Measurements from ENCODE around the gene ZNF524.
A peak's percentile ranks its signal among the peaks of the same experiment; 100 is the strongest.

Gene ZNF524

DNA sequence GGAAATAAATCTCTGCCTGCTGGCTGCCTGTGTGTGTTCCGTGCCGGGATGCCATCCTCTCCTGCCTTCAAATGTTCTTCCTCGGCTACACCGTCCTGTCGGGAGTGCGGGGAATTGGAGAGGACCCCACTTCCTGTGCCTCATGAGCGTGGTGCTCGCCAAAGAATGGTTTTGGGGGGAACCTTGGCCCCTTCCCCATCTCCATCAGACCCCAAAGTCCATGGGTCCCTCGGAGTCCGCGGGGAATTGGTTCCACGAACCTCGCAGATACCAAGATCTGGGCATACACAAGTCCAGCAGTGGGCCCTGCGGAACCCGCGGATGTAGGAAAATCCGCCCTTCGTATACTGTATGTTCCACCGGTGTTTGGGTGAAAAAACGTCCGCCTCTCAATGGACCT lies 3.0 kb downstream of the ZNF524 start:
- no peak for DNase-seq

DNA sequence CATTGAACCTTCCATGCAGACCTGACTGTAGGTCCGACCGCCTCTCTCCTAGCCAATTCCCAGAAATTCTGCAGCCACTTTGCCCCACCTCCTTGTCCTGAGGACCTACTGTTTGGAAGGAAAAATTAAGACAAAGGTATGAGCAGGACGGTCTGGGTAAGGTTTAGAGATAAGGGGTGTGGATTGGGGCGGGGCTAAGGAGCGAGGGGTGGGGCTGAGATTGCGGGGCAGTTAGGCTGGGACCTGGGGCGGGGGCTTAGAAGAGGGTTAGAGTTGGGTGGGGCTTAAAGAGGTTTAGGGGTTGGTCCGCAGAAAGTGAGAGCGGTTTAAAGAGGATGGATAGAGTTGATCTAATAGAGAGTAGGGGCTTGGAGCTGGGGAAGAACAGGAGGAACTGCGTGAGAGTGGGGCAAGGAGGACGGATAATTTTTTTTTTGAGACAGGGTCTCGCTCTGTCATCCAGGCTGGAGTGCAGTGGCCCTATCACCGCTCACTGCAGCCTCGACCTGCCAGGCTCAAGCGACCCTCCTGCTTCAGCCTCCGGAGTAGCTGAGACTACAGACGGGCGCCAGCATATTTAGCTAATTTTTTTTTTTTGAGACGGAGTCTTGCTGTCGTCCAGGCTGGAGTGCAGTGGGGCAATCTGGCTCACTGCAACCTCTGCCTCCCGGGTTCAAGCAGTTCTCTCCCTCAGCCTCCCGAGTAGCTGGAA lies 3.6 kb downstream of the ZNF524 start:
- no peak for DNase-seq

DNA sequence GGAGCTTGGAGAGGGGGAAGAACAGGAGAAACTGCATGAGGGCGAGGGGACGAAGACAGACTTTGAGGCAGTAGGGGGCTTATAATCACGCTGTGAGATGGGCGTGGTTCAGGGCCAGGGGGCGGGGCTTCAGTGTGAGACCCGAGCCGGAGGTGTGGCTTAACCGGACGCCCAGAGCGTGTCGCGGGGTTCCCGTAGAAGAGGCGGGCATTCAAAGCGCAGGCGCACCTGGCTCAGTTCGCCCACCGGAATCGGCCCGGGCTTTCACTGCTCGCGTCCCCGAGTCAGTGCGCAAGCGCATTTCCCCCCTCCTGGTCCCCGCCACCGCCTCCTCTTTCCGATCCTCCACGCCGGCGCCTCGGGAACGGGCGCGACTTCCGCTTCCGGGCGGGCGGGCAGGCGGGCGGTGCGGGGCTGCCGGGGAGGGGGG lies 5.1 kb downstream of the ZNF524 start:
- peak; percentile 98 to 99 (median 98) for DNase-seq

DNA sequence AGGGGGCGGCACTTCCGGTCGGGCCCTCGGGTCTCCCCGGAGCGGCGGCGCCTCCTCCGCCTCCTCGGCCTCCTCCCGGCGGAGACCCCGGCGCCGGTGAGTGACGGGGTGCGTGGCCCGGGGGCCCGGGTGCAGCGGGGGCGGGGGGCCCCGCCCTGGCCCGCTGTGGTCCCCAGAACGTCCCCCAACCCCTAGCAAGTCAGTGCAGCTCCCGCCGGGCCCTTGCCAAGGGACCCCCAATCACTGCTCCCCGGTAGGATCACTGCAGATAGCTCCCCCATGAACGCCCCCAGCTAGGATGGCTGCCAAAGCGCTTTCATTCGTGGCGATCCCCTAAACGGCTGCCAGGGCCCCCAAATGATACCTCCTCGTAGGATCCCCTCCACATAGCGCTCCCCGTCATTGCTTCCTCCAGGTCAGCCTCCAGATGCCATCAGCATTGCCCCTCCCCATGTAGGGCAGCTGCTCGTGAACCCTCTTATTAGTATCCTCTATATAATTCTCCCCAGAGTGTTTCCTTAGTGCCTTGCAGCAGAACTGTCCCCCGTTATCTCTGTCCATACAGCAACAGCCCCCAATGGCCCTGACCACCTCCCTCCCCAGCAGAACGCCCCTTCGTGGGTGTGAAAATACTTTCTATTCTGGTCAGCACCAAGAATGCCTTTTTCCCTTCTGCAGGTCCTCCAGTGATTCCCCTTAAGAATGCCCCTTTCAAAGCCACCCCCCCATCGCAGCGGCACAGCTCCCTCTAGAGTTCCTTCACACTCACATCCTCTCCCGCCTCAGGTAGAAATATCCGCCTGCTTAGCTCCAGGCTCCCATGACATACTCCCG lies 5.8 kb downstream of the ZNF524 start, which contains the start of gene ZNF865:
Gene ZNF865, plus strand, starts transcription at position 11 of the 834 bp plus-strand sequence. CDS start 7,972 bp downstream, outside the sequence.
- peak; percentile 82 to 91 (median 84) for DNase-seq

DNA sequence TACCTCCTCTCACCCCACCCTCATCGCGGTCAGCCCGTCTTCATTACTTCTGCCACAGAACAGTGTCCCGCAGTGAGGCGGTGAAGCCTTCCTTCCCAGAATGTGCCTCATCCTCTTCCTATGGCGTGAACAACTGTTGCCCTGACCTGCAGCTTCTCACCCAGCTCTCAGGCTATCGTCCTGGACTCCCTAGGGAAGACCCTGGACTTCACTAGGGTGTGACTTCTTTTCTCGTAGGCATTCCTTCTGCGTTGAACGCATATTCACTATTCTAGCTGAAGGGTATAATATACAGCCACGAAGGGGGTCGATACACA lies 6.3 kb downstream of the ZNF524 start:
- DNase-seq = no peak

DNA sequence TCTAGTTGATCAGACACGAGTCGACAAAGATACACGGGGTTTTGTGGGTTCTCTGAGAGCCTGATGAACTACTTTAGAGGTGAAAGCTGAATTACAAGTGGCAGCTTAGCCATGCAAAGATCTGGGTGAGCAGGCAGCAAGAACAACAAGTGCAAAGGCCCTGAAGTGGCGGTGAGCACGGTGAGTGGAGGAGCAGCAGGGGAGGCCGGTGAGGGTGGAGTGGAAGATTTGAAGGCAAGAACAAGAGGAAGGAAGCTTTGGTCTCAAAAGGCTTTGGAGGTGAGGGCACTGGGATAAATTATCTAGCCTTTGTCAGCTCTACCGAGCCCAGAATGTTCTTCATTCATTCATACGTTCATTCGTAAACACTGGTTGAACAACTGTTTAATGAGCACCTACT lies 6.7 kb downstream of the ZNF524 start:
- DNase-seq = no peak

DNA sequence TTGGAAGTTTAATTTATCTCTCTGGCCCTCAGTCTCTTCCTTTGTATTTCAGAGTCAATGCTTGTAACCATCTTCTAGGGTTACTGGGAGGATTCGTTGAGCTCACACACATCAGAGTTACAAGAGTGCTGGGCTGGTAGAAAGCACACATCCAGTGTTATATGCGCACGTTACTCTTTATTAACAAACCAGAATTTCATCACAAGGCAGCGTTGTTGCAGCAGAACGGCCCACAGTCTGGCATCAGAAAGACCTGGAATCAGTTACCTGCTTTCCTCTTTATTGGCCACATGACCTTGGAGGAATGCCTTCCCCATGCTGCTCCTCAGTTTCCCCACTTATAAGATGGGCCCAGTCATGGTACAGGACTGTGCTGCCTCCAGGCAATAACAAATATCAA lies 9.2 kb downstream of the ZNF524 start:
- DNase-seq = no peak

DNA sequence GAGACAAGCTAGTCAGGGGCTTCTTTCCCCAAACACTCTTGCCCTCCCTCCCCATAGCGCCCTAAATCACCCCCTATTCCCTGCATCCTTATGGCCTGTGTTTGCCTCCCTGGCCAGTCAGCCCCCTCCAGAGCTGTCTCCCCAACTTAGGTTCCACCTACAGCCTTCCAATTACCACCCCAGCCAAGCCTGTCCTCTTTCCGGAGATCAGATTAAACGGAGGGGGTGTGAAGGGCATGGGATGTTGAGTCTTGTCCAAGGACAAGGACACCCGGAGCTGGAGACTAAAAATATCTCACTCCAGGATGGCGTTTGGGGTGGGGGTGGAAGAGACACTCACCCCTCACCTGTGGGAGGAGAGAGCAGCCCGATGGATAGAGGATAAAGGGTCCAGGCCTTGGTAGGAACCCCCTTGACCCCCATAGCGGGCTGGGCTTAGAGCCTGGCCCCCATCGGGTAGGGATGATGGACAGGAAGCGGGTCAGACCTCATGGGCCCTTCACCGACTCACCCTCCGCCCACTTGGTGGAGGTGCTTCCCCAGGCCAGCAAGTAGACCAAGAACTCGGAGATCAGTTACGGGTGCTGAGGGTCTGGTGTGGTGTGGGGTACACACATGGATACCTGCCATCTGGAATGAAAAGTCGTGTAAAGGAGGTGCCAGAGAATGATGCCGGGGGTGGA lies 11.4 kb downstream of the ZNF524 start:
- DNase-seq = peak in 2 of 3 donors; percentile 27 to 45

DNA sequence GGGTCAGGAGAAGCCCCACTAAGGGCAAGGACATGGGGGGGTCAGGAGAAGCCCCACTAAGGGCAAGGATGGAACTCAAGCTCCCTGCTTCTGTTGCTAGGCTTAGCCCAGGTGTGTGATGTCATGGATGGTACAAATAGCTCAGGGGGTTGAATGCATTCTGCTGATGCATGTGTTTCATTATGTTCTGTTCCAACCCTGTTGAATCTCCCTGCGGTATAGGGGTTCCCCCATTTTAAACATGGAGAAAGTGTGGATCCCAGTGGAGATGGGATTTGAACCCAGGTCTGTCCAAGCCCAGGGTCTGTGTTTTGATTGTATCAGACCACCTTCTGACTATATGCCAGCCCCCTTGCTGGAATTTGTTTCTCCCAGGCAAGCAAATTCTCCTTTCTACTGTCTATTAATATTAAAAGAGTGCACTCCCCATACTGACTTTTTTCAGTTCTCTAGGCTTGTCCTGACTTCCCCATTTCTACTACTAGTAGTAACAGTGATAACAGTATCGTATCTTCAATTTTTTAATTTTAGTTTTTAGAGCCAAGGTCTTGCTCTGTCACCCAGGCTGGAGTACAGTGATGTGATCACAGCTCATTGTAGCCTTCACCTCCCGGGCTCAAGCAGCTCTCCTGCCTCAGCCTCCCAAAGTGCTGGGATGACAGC lies 12.0 kb downstream of the ZNF524 start:
- DNase-seq = no peak

DNA sequence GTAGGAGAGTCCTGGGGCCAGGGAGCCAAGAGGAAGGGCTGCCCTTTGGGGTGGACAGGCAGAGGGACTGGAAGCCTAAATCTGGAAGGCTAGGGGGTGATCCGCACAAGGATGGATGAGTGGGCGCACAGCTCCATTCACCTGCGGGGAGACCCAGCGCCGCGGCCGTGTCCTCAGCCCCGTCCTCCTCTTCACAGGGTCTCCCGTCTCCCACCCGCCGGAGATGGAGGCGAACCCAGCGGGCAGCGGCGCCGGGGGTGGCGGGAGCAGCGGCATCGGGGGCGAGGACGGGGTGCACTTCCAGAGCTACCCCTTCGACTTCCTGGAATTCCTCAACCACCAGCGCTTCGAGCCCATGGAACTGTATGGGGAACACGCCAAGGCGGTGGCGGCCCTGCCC lies 13.3 kb downstream of the ZNF524 start:
- no peak for DNase-seq

DNA sequence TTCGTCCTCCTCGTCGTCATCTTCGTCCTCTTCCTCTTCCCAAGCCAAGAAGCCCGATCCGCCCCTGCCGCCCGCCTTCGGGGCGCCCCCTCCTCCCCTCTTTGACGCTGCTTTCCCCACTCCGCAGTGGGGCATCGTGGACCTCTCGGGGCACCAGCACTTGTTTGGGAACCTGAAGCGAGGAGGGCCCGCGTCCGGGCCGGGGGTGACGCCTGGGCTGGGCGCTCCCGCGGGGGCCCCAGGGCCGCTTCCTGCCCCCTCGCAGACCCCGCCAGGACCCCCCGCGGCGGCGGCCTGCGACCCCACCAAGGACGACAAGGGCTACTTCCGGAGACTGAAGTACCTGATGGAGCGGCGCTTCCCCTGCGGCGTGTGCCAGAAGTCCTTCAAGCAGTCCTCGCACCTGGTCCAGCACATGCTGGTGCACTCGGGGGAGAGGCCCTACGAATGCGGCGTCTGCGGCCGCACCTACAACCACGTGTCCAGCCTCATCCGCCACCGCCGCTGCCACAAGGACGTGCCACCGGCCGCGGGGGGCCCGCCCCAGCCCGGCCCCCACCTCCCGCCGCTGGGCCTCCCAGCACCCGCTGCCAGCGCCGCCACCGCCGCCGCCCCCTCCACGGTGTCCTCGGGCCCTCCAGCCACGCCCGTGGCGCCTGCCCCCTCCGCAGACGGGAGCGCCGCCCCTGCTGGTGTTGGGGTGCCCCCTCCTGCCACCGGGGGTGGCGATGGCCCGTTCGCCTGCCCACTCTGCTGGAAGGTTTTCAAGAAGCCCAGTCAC lies 14.0 kb downstream of the ZNF524 start:
- DNase-seq = no peak

DNA sequence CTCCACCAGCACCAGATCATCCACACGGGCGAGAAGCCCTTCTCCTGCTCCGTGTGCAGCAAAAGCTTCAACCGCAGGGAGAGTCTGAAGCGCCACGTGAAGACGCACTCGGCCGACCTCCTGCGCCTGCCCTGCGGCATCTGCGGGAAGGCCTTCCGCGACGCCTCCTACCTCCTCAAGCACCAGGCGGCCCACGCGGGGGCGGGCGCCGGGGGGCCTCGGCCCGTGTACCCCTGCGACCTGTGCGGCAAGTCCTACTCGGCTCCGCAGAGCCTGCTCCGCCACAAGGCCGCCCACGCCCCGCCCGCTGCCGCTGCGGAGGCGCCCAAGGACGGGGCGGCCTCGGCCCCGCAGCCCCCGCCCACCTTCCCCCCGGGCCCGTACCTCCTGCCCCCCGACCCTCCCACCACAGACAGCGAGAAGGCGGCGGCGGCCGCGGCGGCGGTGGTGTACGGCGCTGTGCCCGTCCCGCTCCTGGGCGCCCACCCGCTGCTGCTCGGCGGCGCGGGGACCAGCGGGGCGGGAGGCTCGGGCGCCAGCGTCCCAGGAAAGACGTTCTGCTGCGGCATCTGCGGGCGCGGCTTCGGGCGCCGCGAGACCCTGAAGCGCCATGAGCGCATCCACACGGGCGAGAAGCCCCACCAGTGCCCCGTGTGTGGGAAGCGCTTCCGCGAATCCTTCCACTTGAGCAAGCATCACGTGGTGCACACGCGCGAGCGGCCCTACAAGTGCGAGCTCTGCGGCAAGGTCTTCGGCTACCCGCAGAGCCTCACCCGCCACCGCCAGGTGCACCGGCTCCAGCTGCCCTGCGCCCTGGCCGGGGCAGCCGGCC lies 14.8 kb downstream of the ZNF524 start:
- no peak for DNase-seq

DNA sequence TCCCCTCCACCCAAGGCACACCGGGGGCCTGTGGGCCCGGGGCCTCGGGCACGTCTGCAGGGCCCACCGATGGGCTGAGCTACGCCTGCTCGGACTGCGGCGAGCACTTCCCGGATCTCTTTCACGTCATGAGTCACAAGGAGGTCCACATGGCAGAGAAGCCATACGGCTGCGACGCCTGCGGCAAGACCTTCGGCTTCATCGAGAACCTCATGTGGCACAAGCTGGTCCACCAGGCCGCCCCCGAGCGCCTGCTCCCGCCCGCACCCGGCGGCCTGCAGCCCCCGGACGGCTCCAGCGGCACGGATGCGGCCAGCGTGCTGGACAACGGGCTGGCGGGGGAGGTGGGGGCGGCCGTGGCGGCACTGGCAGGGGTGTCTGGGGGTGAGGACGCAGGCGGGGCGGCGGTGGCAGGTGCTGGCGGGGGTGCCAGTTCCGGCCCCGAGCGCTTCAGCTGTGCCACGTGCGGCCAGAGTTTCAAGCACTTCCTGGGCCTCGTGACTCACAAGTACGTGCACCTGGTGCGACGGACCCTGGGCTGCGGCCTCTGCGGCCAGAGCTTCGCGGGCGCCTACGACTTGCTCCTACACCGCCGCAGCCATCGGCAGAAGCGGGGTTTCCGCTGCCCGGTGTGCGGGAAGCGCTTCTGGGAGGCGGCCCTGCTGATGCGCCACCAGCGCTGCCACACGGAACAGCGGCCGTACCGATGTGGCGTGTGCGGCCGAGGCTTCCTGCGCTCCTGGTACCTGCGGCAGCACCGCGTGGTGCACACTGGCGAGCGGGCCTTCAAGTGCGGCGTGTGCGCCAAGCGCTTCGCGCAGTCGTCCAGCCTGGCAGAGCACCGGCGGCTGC lies 15.7 kb downstream of the ZNF524 start:
- no peak for DNase-seq

DNA sequence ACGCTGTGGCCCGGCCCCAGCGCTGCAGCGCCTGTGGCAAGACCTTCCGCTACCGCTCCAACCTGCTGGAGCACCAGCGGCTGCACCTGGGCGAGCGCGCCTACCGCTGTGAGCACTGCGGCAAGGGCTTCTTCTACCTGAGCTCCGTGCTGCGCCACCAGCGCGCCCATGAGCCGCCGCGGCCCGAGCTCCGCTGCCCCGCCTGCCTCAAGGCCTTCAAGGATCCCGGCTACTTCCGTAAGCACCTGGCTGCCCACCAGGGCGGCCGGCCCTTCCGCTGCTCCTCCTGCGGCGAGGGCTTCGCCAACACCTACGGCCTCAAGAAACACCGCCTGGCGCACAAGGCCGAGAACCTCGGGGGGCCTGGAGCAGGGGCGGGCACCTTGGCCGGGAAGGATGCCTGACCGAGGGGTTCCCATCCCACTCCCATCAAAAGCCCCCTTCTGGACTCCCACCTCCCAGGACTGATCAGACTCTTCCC lies 16.3 kb downstream of the ZNF524 start:
- DNase-seq = no peak

DNA sequence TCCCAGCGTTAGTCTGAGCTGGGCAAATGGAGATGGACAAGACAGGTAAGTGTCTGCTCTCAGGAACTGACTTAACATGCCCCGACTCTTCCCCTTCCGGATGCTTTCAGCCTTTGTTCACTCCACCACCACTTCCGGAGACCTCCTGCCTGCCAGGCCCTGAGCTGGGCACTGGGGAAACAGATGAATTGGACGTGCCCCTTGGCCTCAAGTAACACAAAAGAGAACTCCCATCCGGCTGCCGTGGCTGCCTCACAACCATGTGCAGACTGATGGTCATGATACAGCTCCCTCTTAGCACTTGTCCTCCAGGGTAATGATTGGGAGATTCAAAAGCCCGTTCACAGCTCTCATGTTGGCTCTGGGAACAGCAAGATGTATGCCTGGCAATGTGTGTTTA lies 17.3 kb downstream of the ZNF524 start:
- no peak for DNase-seq

DNA sequence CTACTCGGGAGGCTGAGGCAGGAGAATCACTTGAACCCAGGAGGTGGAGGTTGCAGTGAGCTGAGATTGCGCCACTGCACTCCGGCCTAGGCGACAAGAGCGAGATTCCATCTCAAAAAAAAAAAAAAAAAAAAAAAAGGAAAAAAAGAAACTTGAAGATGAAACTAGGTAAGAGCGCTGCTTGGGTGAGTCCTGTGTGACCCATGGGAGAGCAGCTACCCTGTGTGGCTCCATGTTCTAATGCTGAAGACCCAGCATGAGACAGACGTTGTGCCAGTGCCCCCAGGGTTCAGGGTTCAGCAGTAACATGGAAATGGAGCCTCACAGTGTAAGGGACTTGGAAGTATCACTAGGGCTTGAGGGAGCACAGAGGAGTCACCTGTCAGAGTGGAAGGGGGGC lies 18.3 kb downstream of the ZNF524 start:
- DNase-seq = no peak

DNA sequence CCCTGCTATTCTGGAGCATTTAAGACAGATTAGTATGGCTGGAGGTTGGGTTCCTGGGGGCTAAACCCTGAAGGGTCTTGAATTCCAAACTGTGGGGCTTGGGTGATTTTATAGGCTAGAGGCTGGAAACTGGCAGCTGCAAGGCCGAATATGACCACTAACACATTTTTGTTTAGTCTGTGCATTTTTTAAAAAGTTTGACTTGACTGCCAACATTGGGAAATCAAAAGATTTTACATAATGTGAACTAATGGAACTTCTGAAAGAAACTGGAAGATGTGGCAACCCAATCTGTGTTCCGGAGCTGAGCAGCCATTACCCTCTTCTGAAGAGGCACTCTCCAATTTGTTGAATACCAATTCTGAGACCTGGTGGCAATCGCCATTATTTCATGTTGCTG lies 19.2 kb downstream of the ZNF524 start:
- peak in 2 of 3 donors; percentile 45 to 48 for DNase-seq

DNA sequence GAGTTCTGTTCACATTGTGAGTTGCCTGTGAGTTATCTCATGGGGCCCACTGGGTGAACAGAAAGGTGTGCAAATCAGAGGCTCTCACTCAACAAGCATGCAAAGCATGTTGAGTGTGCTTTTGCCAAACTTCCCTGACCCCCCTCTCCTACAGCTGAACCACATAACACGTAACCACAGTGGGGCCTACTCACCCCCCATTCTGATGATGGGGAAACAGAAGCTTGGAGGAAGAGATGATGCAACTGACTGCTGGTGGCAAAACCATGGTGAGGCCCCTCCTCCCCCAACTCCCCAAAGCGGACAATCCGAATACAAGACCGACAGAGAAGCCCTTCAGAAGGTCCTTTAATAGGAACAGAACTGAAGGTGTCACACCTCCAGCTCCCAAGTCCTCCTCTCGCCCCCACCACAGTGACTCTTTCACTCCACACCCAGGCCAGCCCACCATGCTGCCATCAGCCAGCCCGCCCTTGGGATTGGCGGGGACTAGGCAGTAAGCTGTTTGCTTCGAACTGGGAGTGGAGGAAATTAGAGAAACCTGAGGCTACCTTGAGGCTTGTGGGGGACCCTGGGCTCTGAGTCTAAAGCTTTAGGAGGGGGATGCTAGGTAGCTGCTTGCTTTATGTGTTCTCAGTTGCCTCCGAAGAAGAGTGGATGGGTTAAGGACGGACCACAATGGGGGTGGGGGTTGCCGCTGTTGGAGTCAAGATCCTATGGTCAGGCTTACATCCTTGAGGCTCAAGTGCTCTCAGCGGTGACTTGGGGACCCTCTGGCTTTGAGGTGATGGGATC lies 20.5 kb downstream of the ZNF524 start:
- peak; percentile 67 to 77 (median 73) for DNase-seq

DNA sequence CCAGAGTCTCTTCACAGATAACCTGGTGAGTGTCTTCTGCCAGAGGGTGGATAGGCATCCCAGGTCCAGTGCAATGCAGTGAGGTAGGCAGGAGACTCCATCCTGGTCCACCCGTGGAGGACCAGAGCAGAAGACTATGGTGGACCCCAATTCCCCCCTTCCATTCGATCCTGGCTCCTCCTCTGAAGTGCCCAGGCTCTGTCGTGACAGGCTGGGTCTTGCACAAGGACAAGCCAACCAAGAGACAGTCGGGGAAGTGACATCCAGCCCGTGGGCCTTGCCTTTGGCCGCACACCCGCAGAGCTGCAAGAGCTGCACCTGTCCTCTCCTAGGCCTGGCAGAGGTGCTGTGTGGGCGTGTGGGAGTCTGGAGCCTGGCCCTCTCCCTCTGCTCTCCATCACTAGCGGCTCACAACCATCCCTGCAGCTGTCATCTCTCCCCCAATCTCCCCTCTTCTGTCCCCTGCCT lies 21.2 kb downstream of the ZNF524 start:
- DNase-seq = no peak

Data from suppressor macrophage treated with lipopolysaccharide for 1 hour (primary cell).